ENCODE measurements around the gene LHFPL3. TPM values are rescaled to one million over a fixed set of nuclear protein-coding genes. Genes with fewer than 3 reads are reported as not detected.

LHFPL3 gene
- total RNA-seq, 2 donors from 2014 or later: not detected

- no peak for TF ChIP-seq CTCF (IDR thresholded peaks at IDR 0.05)
- H3K27me3 ChIP-seq: no peaks in the 10 kb centered on the region
- no peak overlapping the region for H3K4me3 ChIP-seq
- no peaks in the 10 kb centered on the region for H3K4me1 ChIP-seq
- no peaks in the 10 kb centered on the region for H3K9me3 ChIP-seq
- H3K27ac ChIP-seq: no peak overlapping the region
- DNase-seq (ENCODE audit: low spot score): no peak
- no peaks in the 10 kb centered on the region for H3K36me3 ChIP-seq
These were observed 565.9 kb downstream of the LHFPL3 start for GRCh38 chr7:104894314-104894713.

GRCh38 chr7:104894726-104895521 is 566.5 kb downstream of the LHFPL3 start:
- Histone ChIP-seq H3K4me1 (no peaks in the 10 kb centered on the region), H3K9me3 (no peaks in the 10 kb centered on the region), H3K4me3 (no peak overlapping the region), H3K27me3 (no peaks in the 10 kb centered on the region), H3K27ac (no peak overlapping the region), H3K36me3 (no peaks in the 10 kb centered on the region)
- no peak for DNase-seq (ENCODE audit: low spot score)
- no peak for TF ChIP-seq CTCF (IDR thresholded peaks at IDR 0.05)

GRCh38 chr7:104895522-104896236 is 567.3 kb downstream of the LHFPL3 start:
- TF ChIP-seq CTCF (IDR thresholded peaks at IDR 0.05): no peak
- Histone ChIP-seq H3K27me3 (no peaks in the 10 kb centered on the region), H3K4me3 (no peak overlapping the region), H3K36me3 (no peaks in the 10 kb centered on the region), H3K4me1 (no peaks in the 10 kb centered on the region), H3K27ac (no peak overlapping the region), H3K9me3 (no peaks in the 10 kb centered on the region)
- DNase-seq (ENCODE audit: low spot score): no peak

- no peak for DNase-seq (ENCODE audit: low spot score)
- TF ChIP-seq CTCF (IDR thresholded peaks at IDR 0.05): no peak
- Histone ChIP-seq H3K4me1 (no peaks in the 10 kb centered on the region), H3K36me3 (no peaks in the 10 kb centered on the region), H3K4me3 (no peak overlapping the region), H3K27ac (no peak overlapping the region), H3K9me3 (no peaks in the 10 kb centered on the region), H3K27me3 (no peaks in the 10 kb centered on the region)
These were observed 570.0 kb downstream of the LHFPL3 start for GRCh38 chr7:104898434-104898833.

- TF ChIP-seq CTCF (IDR thresholded peaks at IDR 0.05): no peak
- DNase-seq (ENCODE audit: low spot score): no peak
- Histone ChIP-seq H3K36me3 (no peaks in the 10 kb centered on the region), H3K4me3 (no peak overlapping the region), H3K27me3 (no peaks in the 10 kb centered on the region), H3K9me3 (no peaks in the 10 kb centered on the region), H3K27ac (no peak overlapping the region), H3K4me1 (no peaks in the 10 kb centered on the region)
These were observed 572.3 kb downstream of the LHFPL3 start for GRCh38 chr7:104900525-104901239.
